GM12865 (cell line): ENCODE results near the gene TMEM132C.

ENCODE experiments used
- DNase-seq: peaks from one replicate; pipeline ENCODE4 v3.0.0; 2010; ENCODE audit warnings: low read depth
- H3K4me3 ChIP-seq: 2 replicates; pipeline ENCODE4 v1.5.1; 2011; ENCODE audit warnings: mild to moderate bottlenecking, low read depth, low read length, control low read depth
- TF ChIP-seq, protein P1 (sequence below): IDR thresholded peaks from 2 replicates; pipeline ENCODE4 v1.5.1; 2011; ENCODE audit warnings: low read length, control low read depth, low read depth, inconsistent platforms; ENCODE audit not compliant: insufficient read depth; ENCODE audit errors: missing control alignments

TMEM132C gene

DNA sequence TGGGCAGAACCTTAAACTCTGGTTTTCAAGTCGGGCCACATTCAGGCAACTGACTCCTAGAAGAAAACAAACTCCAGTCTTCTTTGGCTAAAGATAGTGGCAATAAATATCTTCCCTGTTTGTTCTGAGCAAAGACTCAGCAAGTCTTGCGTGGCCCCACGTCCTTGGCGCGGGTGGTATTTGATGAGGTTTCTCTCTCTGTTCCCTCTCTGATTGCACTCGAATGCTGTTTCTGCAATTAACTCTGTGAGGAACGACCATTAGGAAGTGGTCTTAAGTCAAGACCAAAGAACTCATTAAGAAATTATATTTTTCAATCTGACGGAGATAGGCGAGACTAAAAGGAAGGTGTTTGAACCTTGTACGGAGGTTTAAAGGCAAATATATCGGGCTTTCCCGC lies 177.6 kb downstream of the TMEM132C start:
- no peak for DNase-seq
- TF ChIP-seq, protein P1, sequence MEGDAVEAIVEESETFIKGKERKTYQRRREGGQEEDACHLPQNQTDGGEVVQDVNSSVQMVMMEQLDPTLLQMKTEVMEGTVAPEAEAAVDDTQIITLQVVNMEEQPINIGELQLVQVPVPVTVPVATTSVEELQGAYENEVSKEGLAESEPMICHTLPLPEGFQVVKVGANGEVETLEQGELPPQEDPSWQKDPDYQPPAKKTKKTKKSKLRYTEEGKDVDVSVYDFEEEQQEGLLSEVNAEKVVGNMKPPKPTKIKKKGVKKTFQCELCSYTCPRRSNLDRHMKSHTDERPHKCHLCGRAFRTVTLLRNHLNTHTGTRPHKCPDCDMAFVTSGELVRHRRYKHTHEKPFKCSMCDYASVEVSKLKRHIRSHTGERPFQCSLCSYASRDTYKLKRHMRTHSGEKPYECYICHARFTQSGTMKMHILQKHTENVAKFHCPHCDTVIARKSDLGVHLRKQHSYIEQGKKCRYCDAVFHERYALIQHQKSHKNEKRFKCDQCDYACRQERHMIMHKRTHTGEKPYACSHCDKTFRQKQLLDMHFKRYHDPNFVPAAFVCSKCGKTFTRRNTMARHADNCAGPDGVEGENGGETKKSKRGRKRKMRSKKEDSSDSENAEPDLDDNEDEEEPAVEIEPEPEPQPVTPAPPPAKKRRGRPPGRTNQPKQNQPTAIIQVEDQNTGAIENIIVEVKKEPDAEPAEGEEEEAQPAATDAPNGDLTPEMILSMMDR = no peak
- no peak overlapping the region for H3K4me3 ChIP-seq

DNA sequence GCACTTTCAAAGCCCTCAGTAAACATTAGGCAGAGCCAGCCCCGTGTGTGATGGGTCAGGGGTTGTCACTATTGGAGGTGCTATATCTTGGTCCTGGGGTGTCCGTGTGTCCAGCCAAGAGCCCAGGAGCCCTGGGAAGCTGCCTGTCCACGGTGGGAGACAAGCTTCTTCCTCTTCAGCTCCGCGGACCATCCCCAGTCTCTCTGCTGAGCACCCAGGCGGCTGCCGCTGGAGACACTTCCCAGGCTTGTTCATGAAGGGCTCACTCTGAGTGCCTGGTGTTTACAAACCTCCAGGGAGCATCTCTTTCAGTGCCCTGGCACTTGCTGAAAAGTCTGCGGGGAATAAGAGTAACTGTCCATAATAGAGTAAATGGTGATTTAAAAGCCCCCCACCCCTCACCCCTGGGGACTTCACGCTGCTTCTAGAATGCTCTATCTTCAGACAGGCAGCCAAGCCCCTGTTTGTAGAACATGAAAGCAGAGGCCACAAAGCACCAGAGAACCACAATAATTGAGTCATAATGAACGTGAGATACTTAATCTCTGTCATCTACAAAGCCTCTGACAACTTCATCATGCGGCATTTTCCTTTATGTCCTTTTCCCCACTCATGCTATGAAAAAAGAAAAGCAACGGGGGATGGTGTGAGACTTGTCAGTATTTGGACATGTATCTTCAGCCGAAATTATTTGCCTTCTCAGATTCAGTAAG lies 178.6 kb downstream of the TMEM132C start:
- TF ChIP-seq, protein P1 = no peak
- no peak overlapping the region for H3K4me3 ChIP-seq
- no peak for DNase-seq

DNA sequence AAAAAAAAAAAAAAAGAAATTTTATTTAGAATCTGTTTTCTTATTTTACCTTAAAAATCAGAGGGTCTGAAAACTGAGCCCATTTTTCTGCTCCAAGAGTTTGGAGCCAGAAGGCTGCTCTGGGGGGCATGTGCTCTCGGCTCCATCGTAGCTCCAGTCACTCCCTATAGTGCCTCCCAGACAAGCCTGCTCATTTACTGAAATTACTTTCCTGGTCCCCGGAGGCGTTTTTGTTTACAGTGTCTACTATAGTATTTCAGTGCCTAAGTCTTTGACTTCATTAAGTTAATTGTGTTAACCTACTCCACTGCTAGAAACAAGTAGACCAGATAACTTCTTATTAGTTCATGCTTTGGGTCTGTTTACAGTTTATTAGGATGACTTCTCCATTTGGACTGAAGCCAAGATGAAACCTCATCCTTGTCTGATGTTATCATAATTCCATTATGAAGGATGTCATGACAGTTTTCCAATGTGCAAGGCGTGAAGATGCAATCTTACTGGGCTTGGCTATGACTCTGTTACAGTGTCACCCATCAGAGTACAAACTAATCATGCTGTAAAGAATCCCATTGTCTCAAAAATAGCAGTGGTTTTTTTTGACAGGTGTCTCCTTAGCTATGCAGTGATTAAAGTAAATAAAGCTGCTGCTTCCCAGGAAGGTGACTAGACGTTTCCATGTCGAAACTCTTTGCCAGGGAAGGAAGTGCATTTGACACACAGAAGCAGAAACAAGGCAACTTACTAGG lies 182.3 kb downstream of the TMEM132C start:
- TF ChIP-seq, protein P1 = no peak
- no peak for DNase-seq
- no peak overlapping the region for H3K4me3 ChIP-seq

DNA sequence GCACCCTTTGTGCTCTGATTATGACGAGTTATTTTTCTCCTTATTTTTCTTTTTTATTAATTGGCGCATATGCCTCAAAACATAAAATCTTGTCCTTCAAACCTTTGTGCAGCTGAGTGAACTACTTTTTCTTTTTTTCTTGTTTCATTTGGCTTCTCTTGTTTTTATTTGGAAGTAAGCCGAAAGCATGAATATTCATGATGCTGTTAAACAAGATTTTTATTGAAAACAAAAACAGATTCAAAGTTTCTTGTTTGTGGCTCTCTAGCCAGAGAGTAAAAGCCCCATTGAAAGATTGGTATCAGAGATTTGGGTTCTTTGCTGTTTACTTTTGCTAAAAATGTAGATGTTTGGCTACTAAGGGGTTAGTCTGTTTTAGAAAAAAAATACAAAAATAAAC lies 183.8 kb downstream of the TMEM132C start:
- no peak for DNase-seq
- no peak overlapping the region for H3K4me3 ChIP-seq
- TF ChIP-seq, protein P1 = no peak

DNA sequence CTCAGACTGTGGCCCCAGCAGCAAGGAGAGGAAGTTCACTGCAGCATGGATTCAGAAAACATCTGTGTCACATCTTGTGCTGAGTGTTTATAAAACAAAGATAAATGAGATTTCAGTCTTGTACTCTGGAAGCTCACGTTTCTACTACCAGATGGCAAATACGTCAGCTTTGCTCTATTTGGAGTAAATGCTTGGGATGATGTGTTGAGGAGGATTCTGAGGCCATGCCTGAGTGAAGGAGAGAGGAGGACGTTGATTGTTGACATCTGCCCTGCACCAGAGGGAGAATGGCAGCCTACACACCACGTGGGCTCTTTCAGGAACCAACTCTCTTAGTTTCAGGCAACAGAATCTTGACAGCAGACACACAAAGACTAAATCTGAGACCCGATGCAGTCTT lies 188.9 kb downstream of the TMEM132C start:
- H3K4me3 ChIP-seq = no peak overlapping the region
- no peak for DNase-seq
- TF ChIP-seq, protein P1 = no peak

DNA sequence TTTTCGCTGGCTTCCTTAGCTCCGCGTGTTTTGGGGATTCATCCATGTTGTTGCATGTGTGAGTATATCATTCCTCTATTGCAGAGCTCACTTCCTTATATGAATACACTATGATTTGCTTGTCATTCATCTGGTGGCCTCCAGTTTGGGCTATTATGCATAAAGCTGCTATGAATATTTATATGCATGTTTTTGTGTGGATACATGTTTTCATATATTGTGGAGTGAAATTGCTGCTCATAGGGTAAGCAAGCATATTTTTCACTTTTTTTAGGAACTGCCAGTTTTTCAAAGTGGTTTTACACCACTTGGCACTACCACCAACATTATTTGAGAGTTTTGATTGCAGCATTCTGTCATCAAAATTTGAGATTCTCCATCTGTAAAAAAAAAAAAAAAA lies 190.0 kb downstream of the TMEM132C start:
- H3K4me3 ChIP-seq = no peak overlapping the region

More for the DNA sequence above, 190.0 kb downstream of the TMEM132C start:
- TF ChIP-seq, protein P1 = no peak
- no peak for DNase-seq
